Thyroid gland (tissue), 4 donors: Measurements from ENCODE around the gene WDR4. TPM values are rescaled to one million over a fixed set of nuclear protein-coding genes. Genes with fewer than 3 reads are reported as not detected.
"Not testable (repeated sequence)": the region's sequence is repeated elsewhere in the genome, so short reads cannot be mapped to it uniquely, and the experiment has no call there.

Experiments used
- DNase-seq, 2 donors: peaks; one replicate each; pipeline ENCODE4 v3.0.0-alpha.2; 2019
- H3K27ac ChIP-seq, 3 donors: fragments of 200-600 bp; sonication (generic); 1 replicate in 2 of 3; 2 replicates in 1 of 3; pipeline ENCODE4 v1.5.1; 2016 to 2019; ENCODE audit warnings: mild to moderate bottlenecking in 1 of 3, moderate library complexity in 1 of 3
- H3K27me3 ChIP-seq: fragments of 200-600 bp; sonication (generic); one replicate; pipeline ENCODE4 v1.5.1; 2019
- H3K36me3 ChIP-seq, 2 donors: fragments of 200-600 bp; sonication (generic); one replicate each; pipeline ENCODE4 v1.5.1; 2016 to 2019
- H3K4me1 ChIP-seq, 2 donors: fragments of 200-600 bp; sonication (generic); one replicate each; pipeline ENCODE4 v1.5.1; 2017 to 2019
- H3K4me3 ChIP-seq, 3 donors: fragments of 200-600 bp; sonication (generic); replicated peaks in 1 of 3; 1 replicate in 2 of 3; 2 replicates in 1 of 3; pipeline ENCODE4 v1.5.1; 2016; ENCODE audit warnings: mild to moderate bottlenecking in 1 of 3
- H3K9me3 ChIP-seq: fragments of 200-600 bp; sonication (generic); one replicate; pipeline ENCODE4 v1.5.1; 2017
- CTCF ChIP-seq, 6 experiments: fragments of 200-600 bp in 3 of 6; fragments of 450-650 bp in 3 of 6; sonication (generic) in 3 of 6; IDR thresholded peaks; one replicate each; pipeline ENCODE4 v1.5.1; 2016 to 2019; ENCODE audit warnings: antibody characterized with exemption in 6 of 6, mild to moderate bottlenecking in 2 of 6, inconsistent platforms in 1 of 6, moderate library complexity in 1 of 6
- POLR2A ChIP-seq, 2 donors: fragments of 450-650 bp; IDR thresholded peaks; one replicate each; pipeline ENCODE4 v1.6.1; 2017; ENCODE audit warnings: antibody characterized with exemption in 2 of 2, mild to moderate bottlenecking in 2 of 2, moderate library complexity in 1 of 2
- WGBS, 2 donors: methylation state at CpG; one replicate each; pipeline ENCODE4 v1.1.5; 2017; 5-methylcytosine and 5-hydroxymethylcytosine counted together
- intact Hi-C: fragments of 100-400 bp; cut with DNase I; formaldehyde crosslinking; loops from one replicate; pipeline ENCODE4 v1.15.1; 2023
- total RNA-seq, 4 donors: library from RNA; depleted of rRNA; stranded (reverse); fragments of >200 nt; gene quantifications; one replicate each; pipeline ENCODE4 v1.2.3, GENCODE V29; 2016

WDR4 gene
- total RNA-seq, 4 donors from 2014 or later: 8.1 to 13.2 (median 10.9) TPM

GRCh38 chr21:42811960-42812359 is 67.4 kb downstream of the WDR4 start:
- H3K27ac ChIP-seq: no peak overlapping the region
- WGBS, 2 donors: 61 to 73% methylated on average over 6 of the region's 6 CpGs
- H3K4me1 ChIP-seq: no peaks in the 10 kb centered on the region
- no peaks in the 10 kb centered on the region for H3K27me3 ChIP-seq
- no peak for TF ChIP-seq POLR2A (IDR thresholded peaks at IDR 0.05)
- no peak for TF ChIP-seq CTCF (IDR thresholded peaks at IDR 0.05)
- H3K4me3 ChIP-seq: no peak overlapping the region
- DNase-seq: no peak
- no peaks in the 10 kb centered on the region for H3K36me3 ChIP-seq
- H3K9me3 ChIP-seq: no peaks in the 10 kb centered on the region
- intact Hi-C loops: no loop called here

GRCh38 chr21:42809577-42810475 is 69.5 kb downstream of the WDR4 start:
- no peak overlapping the region for H3K27ac ChIP-seq
- DNase-seq: no peak
- WGBS, 2 donors: 72 to 80% methylated on average over 17 to 18 of the region's 18 CpGs
- no peaks in the 10 kb centered on the region for H3K4me1 ChIP-seq
- H3K9me3 ChIP-seq: no peaks in the 10 kb centered on the region
- H3K4me3 ChIP-seq: no peak overlapping the region
- no peaks in the 10 kb centered on the region for H3K36me3 ChIP-seq
- TF ChIP-seq POLR2A (IDR thresholded peaks at IDR 0.05) (no peak), CTCF (IDR thresholded peaks at IDR 0.05) (no peak)
- intact Hi-C loops: no loop called here
- no peaks in the 10 kb centered on the region for H3K27me3 ChIP-seq

GRCh38 chr21:42809171-42809570 is 70.2 kb downstream of the WDR4 start:
- intact Hi-C loops: no loop called here
- Histone ChIP-seq H3K4me1 (no peaks in the 10 kb centered on the region), H3K27ac (no peak overlapping the region), H3K36me3 (no peaks in the 10 kb centered on the region), H3K4me3 (no peak overlapping the region), H3K27me3 (no peaks in the 10 kb centered on the region), H3K9me3 (no peaks in the 10 kb centered on the region)
- no peak for DNase-seq
- 75 to 84% methylated on average over 7 of the region's 7 CpGs for WGBS, 2 donors
- TF ChIP-seq POLR2A (IDR thresholded peaks at IDR 0.05): no peak
- no peak for TF ChIP-seq CTCF (IDR thresholded peaks at IDR 0.05)

- Histone ChIP-seq H3K27me3 (no peaks in the 10 kb centered on the region), H3K4me3 (no peak overlapping the region), H3K4me1 (no peaks in the 10 kb centered on the region), H3K36me3 (no peaks in the 10 kb centered on the region), H3K27ac (no peak overlapping the region), H3K9me3 (no peaks in the 10 kb centered on the region)
- 90 to 92% methylated on average over 13 of the region's 13 CpGs for WGBS, 2 donors
- TF ChIP-seq CTCF (IDR thresholded peaks at IDR 0.05) (no peak), POLR2A (IDR thresholded peaks at IDR 0.05) (no peak)
- intact Hi-C loops: no loop called here
- no peak for DNase-seq
These were observed 71.3 kb downstream of the WDR4 start for GRCh38 chr21:42807938-42808613.

GRCh38 chr21:42807293-42807895 is 71.9 kb downstream of the WDR4 start:
- intact Hi-C loops, DNase-seq, H3K9me3 ChIP-seq, H3K36me3 ChIP-seq, H3K4me3 ChIP-seq, H3K4me1 ChIP-seq, H3K27ac ChIP-seq, H3K27me3 ChIP-seq: not testable (repeated sequence)
- 80 to 82% methylated on average over 16 of the region's 16 CpGs for WGBS, 2 donors
